Transverse colon (tissue), 4 donors: ENCODE measurements around the gene CARS2. TPM values are rescaled to one million over a fixed set of nuclear protein-coding genes. Genes with fewer than 3 reads are reported as not detected.
"Not testable (repeated sequence)": the region's sequence is repeated elsewhere in the genome, so short reads cannot be mapped to it uniquely, and the experiment has no call there.

Experiments
- DNase-seq: peaks from one replicate; pipeline ENCODE4 v3.0.0-alpha.2; 2019
- H3K27ac ChIP-seq, 4 donors: fragments of 200-600 bp; sonication (generic); 2 replicates each; pipeline ENCODE4 v1.5.1; 2016 to 2018; ENCODE audit warnings: inconsistent platforms in 4 of 4
- H3K27me3 ChIP-seq: fragments of 200-600 bp; sonication (generic); 2 replicates; pipeline ENCODE4 v1.5.1; 2017; ENCODE audit warnings: inconsistent platforms
- H3K36me3 ChIP-seq, 4 donors: fragments of 200-600 bp; sonication (generic); 2 replicates each; pipeline ENCODE4 v1.5.1; 2017 to 2019; ENCODE audit warnings: inconsistent platforms in 4 of 4
- H3K4me1 ChIP-seq, 4 donors: fragments of 200-600 bp; sonication (generic); 2 replicates each; pipeline ENCODE4 v1.5.1; 2017 to 2020; ENCODE audit warnings: inconsistent platforms in 4 of 4
- H3K4me3 ChIP-seq, 4 donors: fragments of 200-600 bp; sonication (generic); 1 replicate in 1 of 4; 2 replicates in 3 of 4; pipeline versions ENCODE4 v1.5.1 to v1.6.1; 2017 to 2019; ENCODE audit warnings: inconsistent platforms in 4 of 4
- H3K9me3 ChIP-seq, 2 donors: fragments of 200-600 bp; sonication (generic); 2 replicates each; pipeline ENCODE4 v1.5.1; 2017 to 2019; ENCODE audit warnings: inconsistent platforms in 2 of 2
- CTCF ChIP-seq, 5 experiments: fragments of 200-600 bp in 3 of 5; fragments of 450-650 bp in 2 of 5; sonication (generic) in 3 of 5; IDR thresholded peaks; 1 replicate in 2 of 5; 2 replicates in 3 of 5; pipeline ENCODE4 v1.5.1; 2016 to 2017; ENCODE audit warnings: antibody characterized with exemption in 5 of 5, inconsistent platforms in 3 of 5, mild to moderate bottlenecking in 2 of 5, moderate library complexity in 1 of 5
- EP300 ChIP-seq: sonication (generic); formaldehyde crosslinking; IDR thresholded peaks from one replicate; pipeline ENCODE4 v1.6.1; 2017; ENCODE audit warnings: antibody characterized with exemption, low read depth
- POLR2A ChIP-seq: fragments of 450-650 bp; IDR thresholded peaks from one replicate; pipeline ENCODE4 v1.6.1; 2016; ENCODE audit warnings: antibody characterized with exemption, mild to moderate bottlenecking, moderate library complexity
- POLR2AphosphoS5 ChIP-seq, 3 donors: sonication (generic); formaldehyde crosslinking; IDR thresholded peaks; one replicate each; pipeline ENCODE4 v1.6.1; 2016; ENCODE audit warnings: antibody characterized with exemption in 3 of 3
- WGBS, 2 donors: methylation state at CpG; one replicate each; pipeline ENCODE4 v1.1.5; 2018; ENCODE audit warnings: low coverage in 1 of 2; 5-methylcytosine and 5-hydroxymethylcytosine counted together
- in situ Hi-C, 4 donors: fragments of 200-750 bp; cut with MboI; loops; one replicate each; pipeline versions ENCODE4 v1.15.0 to v1.15.1; 2017; ENCODE audit warnings: low sequenced_read_pairs in 3 of 4, low pct_ligation_motif_present in 1 of 4, low pct_unique_long_range_greater_than_20kb in 1 of 4
- intact Hi-C: fragments of 100-400 bp; cut with DNase I; formaldehyde crosslinking; loops from one replicate; pipeline ENCODE4 v1.15.1; 2023; ENCODE audit warnings: low total_unique reads
- total RNA-seq, 4 donors: library from RNA; depleted of rRNA; stranded (reverse); fragments of >200 nt; gene quantifications; one replicate each; pipeline ENCODE4 v1.1.0, GENCODE V29; 2016

The CARS2 gene
- total RNA-seq, 4 donors from 2014 or later = 35.2 to 152 (median 56.2) TPM

DNA sequence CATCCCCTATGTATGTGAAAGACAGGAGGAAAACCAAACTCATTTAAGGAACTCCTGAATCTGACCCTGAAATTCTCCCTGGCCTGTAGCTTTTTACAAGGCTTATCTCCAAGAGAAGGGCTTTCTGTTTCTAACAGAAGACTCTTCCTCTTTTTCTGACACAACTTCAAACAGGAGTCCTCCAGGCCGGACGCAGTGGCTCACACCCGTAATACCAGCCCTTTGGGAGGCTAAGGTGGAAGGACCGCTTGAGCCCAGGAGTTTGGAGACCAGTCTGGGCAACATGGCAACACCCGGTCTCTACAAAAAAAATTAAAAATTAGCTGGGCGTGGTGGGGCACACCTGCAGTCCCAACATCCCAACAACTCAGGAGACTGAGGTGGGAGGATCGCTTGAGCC is 41.9 kb downstream of the CARS2 start:
- H3K36me3 ChIP-seq = peaks cover 0 to 16% (median 6%) of the 10 kb centered on the region in 4 donors
- no peak for DNase-seq
- H3K9me3 ChIP-seq = no peaks in the 10 kb centered on the region
- no peak overlapping the region for H3K4me3 ChIP-seq
- H3K27ac ChIP-seq = no peak overlapping the region
- H3K4me1 ChIP-seq = no peaks in the 10 kb centered on the region
- no peaks in the 10 kb centered on the region for H3K27me3 ChIP-seq
- WGBS, 2 donors = 92 to 95% methylated on average over 6 to 7 of the region's 7 CpGs
- TF ChIP-seq CTCF (IDR thresholded peaks at IDR 0.05) = no peak
- no peak for TF ChIP-seq POLR2AphosphoS5 (IDR thresholded peaks at IDR 0.05)
- no peak for TF ChIP-seq POLR2A
- TF ChIP-seq EP300 = no peak
- intact Hi-C loops (no loop called here), in situ Hi-C loops (no loop called here)

- TF ChIP-seq EP300 (no peak), CTCF (IDR thresholded peaks at IDR 0.05) (no peak), POLR2A (no peak), POLR2AphosphoS5 (IDR thresholded peaks at IDR 0.05) (no peak)
- peaks cover 0 to 16% (median 6%) of the 10 kb centered on the region in 4 donors for H3K36me3 ChIP-seq
Observed at GRCh38 chr13:110663491-110663890, 42.4 kb downstream of the CARS2 start.

GRCh38 chr13:110662777-110663443 is 43.0 kb downstream of the CARS2 start:
- intact Hi-C loops (no loop called here), in situ Hi-C loops (no loop called here)
- WGBS, 2 donors = 85 to 93% methylated on average over 16 of the region's 16 CpGs
- H3K27me3 ChIP-seq = no peaks in the 10 kb centered on the region
- peaks cover 0 to 16% (median 6%) of the 10 kb centered on the region in 4 donors for H3K36me3 ChIP-seq
- no peak overlapping the region for H3K4me3 ChIP-seq
- no peak for TF ChIP-seq POLR2A
- H3K27ac ChIP-seq = no peak overlapping the region
- no peak for DNase-seq
- H3K9me3 ChIP-seq = no peaks in the 10 kb centered on the region
- H3K4me1 ChIP-seq = no peaks in the 10 kb centered on the region

More at GRCh38 chr13:110663491-110663890, 42.4 kb downstream of the CARS2 start:
- no peak overlapping the region for H3K4me3 ChIP-seq
- no peak overlapping the region for H3K27ac ChIP-seq
- WGBS, 2 donors = 82 to 94% methylated on average over 2 to 7 of the region's 7 CpGs
- in situ Hi-C loops = no loop called here
- intact Hi-C loops = no loop called here
- no peak for DNase-seq
- no peaks in the 10 kb centered on the region for H3K4me1 ChIP-seq
- no peaks in the 10 kb centered on the region for H3K9me3 ChIP-seq
- H3K27me3 ChIP-seq = no peaks in the 10 kb centered on the region

GRCh38 chr13:110662091-110662490 is 43.8 kb downstream of the CARS2 start:
- H3K36me3 ChIP-seq = peaks cover 0 to 16% (median 6%) of the 10 kb centered on the region in 4 donors
- in situ Hi-C loops = no loop called here
- H3K27me3 ChIP-seq = no peaks in the 10 kb centered on the region
- H3K4me1 ChIP-seq = no peaks in the 10 kb centered on the region
- no peak overlapping the region for H3K27ac ChIP-seq
- intact Hi-C loops = no loop called here
- 91% methylated on average over 7 to 16 of the region's 25 CpGs for WGBS, 2 donors
- no peak overlapping the region for H3K4me3 ChIP-seq
- TF ChIP-seq EP300 (no peak), POLR2A (no peak), CTCF (IDR thresholded peaks at IDR 0.05) (no peak), POLR2AphosphoS5 (IDR thresholded peaks at IDR 0.05) (no peak)
- H3K9me3 ChIP-seq = no peaks in the 10 kb centered on the region
- no peak for DNase-seq

- H3K4me1 ChIP-seq = no peaks in the 10 kb centered on the region
- H3K36me3 ChIP-seq = peaks cover 0 to 16% (median 6%) of the 10 kb centered on the region in 4 donors
- no peak overlapping the region for H3K4me3 ChIP-seq
- no peak overlapping the region for H3K27ac ChIP-seq
- no peaks in the 10 kb centered on the region for H3K9me3 ChIP-seq
- no peaks in the 10 kb centered on the region for H3K27me3 ChIP-seq
- intact Hi-C loops = no loop called here
- TF ChIP-seq POLR2AphosphoS5 (IDR thresholded peaks at IDR 0.05) = no peak
- no peak for TF ChIP-seq EP300
- TF ChIP-seq CTCF (IDR thresholded peaks at IDR 0.05) = no peak
- TF ChIP-seq POLR2A = no peak
- no peak for DNase-seq
- 96 to 97% methylated on average over 3 of the region's 3 CpGs for WGBS, 2 donors
- in situ Hi-C loops = no loop called here
Observed at GRCh38 chr13:110661256-110661655, 44.7 kb downstream of the CARS2 start.

DNA sequence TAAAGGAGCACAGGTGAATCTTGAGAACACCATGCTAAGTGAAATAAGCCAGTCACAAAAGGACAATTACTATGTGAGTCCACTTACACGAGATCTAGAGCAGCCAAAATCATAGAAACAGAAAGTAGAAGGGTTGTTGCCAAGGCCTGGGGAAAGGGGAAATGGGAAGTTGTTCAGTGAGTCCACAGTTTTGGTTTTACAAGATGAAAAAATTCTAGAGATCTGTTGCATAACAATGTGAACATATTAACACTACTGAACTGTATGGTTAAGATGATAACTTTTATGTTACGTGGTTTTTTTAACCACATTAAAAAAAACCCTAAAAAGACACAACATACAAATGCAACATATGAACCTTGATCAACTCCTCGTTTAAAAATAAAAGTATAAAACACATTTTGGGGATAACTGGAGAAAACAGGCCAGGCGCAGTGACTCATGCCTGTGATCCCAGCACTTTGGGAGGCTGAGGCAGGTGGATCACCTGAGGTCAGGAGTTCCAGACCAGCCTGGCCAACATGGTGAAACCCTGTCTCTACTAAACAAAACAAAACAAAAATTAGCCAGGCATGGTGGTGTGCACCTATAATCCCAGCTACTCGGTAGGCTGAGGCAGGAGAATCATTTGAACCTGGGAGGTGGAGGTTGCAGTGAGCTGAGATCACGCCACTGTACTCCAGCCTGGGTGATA is 47.6 kb downstream of the CARS2 start:
- H3K4me3 ChIP-seq, H3K4me1 ChIP-seq, DNase-seq, H3K27ac ChIP-seq, H3K9me3 ChIP-seq, in situ Hi-C loops, H3K27me3 ChIP-seq, intact Hi-C loops: not testable (repeated sequence)
- peaks cover 0 to 12% (median 4%) of the 10 kb centered on the region in 4 donors for H3K36me3 ChIP-seq
- WGBS, 2 donors = 70 to 80% methylated on average over 5 to 6 of the region's 6 CpGs
